SIG-M5 treated with dmso at 0.1 percent for 504 hours (cell line): Measurements from ENCODE around the gene COL9A1.

ENCODE experiments used
- DNase-seq: peaks from one replicate; lab custom pipeline; 2025; ENCODE audit not compliant: unreplicated experiment; lab: John Stamatoyannopoulos, UW

COL9A1 gene

GRCh38 chr6:70289299-70289698 is 13.6 kb downstream of the COL9A1 start:
- no peak for DNase-seq

GRCh38 chr6:70286905-70287304 is 16.0 kb downstream of the COL9A1 start:
- no peak for DNase-seq

GRCh38 chr6:70285201-70285600 is 17.7 kb downstream of the COL9A1 start:
- no peak for DNase-seq

GRCh38 chr6:70282919-70283461 is 19.9 kb downstream of the COL9A1 start:
- DNase-seq: no peak

GRCh38 chr6:70282312-70282918 is 20.5 kb downstream of the COL9A1 start:
- no peak for DNase-seq

- DNase-seq: no peak
Measured at GRCh38 chr6:70281923-70282311, 21.0 kb downstream of the COL9A1 start.

GRCh38 chr6:70280400-70280853 is 22.5 kb downstream of the COL9A1 start:
- no peak for DNase-seq

- no peak for DNase-seq
Measured at GRCh38 chr6:70277470-70277869, 25.4 kb downstream of the COL9A1 start.

GRCh38 chr6:70274338-70274737 is 28.5 kb downstream of the COL9A1 start:
- no peak for DNase-seq

- DNase-seq: no peak
Measured at GRCh38 chr6:70272071-70272470, 30.8 kb downstream of the COL9A1 start.

GRCh38 chr6:70270287-70271005 is 32.4 kb downstream of the COL9A1 start:
- DNase-seq: no peak

- no peak for DNase-seq
Measured at GRCh38 chr6:70266142-70266541, 36.7 kb downstream of the COL9A1 start.

- no peak for DNase-seq
Measured at GRCh38 chr6:70264306-70264705, 38.6 kb downstream of the COL9A1 start.

GRCh38 chr6:70258483-70258882 is 44.4 kb downstream of the COL9A1 start:
- no peak for DNase-seq

- DNase-seq: no peak
Measured at GRCh38 chr6:70257768-70258273, 45.1 kb downstream of the COL9A1 start.

GRCh38 chr6:70254784-70255183 is 48.1 kb downstream of the COL9A1 start:
- no peak for DNase-seq

GRCh38 chr6:70253923-70254322 is 49.0 kb downstream of the COL9A1 start:
- DNase-seq: no peak

GRCh38 chr6:70252604-70253003 is 50.3 kb downstream of the COL9A1 start:
- DNase-seq: no peak

GRCh38 chr6:70246118-70246517 is 56.8 kb downstream of the COL9A1 start:
- DNase-seq: no peak

GRCh38 chr6:70241991-70242420 is 60.9 kb downstream of the COL9A1 start:
- no peak for DNase-seq

- DNase-seq: no peak
Measured at GRCh38 chr6:70241031-70241430, 61.9 kb downstream of the COL9A1 start.

- no peak for DNase-seq
Measured at GRCh38 chr6:70236343-70236742, 66.5 kb downstream of the COL9A1 start.
